LoVo (cell line): Measurements from ENCODE around the gene MGST2.
A peak's percentile ranks its signal among the peaks of the same experiment; 100 is the strongest.

Experiments
- DNase-seq: peaks from one replicate; pipeline ENCODE4 v3.0.0-alpha.2; 2016; ENCODE audit warnings: low spot score

Gene MGST2

DNA sequence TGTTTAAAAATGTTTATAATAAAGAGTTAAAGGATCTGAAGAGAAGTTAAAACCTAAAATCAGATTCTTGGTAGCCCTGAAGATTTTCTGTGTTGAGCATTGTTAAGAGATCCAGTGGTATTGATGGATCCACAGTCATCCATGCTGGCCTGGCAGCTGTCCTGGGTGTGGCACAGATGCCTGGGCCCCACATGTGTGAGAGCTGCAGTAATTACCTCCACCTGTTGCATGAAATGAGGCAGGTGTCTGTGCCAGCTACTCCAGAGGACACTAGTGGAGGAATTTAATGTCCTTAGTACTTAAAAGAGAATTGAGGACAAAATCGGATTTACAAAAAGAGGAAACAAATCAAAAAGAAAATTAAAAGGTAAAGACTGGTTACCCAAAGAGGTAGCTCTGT lies 44.0 kb downstream of the MGST2 start:
- no peak for DNase-seq

DNA sequence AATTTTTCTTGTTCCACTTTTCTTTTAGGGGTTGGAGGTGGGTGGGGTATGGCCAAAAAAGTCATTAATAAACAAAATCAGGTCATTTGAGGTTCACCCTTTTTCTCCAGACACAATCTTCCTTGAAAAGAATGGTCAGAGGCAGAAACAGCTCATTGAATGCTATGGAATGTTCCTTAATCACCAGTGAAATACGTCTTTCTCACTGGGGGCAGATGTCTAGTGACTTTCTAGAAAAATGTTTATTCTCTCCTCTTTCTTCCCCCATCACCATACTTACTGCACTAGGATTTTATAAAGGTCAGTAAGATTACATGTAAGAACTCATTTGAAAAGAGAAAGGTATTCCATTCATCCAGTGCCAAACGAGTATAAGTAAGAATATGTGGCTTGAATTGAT lies 44.5 kb downstream of the MGST2 start:
- DNase-seq = no peak

DNA sequence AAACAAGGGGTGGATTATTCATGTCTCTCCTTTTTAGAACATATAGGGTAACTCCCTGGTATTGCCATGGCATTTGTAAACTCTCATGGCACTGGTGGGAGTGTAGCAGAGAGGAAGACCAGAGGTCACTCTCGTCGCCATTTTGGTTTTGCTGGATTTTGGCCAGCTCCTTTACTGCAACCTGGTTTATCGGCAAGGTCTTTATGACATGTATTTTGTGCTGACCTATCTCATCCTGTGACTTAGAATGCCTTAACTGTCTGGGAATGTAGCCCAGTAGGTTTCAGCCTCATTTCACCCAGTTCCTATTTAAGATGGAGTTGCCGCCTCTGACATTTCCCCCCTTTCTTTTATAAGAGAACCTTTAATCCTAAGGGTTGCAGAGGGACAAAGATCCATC lies 45.8 kb downstream of the MGST2 start:
- DNase-seq = peak; percentile 9

GRCh38 chr4:139712882-139713281 lies 47.3 kb downstream of the MGST2 start:
- no peak for DNase-seq

- no peak for DNase-seq
Measured at GRCh38 chr4:139715746-139716391, 50.2 kb downstream of the MGST2 start.

- DNase-seq = no peak
Measured at GRCh38 chr4:139718358-139718757, 52.7 kb downstream of the MGST2 start.

DNA sequence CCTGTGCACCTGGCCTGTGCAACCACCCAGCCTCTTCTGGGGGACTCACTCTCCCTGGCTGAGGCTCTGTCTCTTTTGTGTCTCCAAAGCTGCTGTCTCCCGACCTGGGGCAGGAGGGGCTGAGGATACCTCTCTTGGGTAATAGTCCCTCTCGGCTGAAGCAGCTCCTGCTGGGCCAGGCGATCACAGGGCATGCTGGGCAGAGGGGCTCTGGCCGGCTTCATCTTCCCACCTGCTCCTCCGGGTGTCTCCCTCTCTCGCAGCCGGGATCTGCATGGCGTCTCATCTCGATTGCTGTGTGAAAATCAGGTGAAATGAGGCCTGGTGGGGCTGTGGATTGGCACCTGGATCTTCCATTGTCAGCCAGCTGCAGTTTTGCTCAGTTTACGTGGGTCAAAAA lies 53.2 kb downstream of the MGST2 start:
- no peak for DNase-seq

GRCh38 chr4:139719381-139720101 lies 53.9 kb downstream of the MGST2 start:
- no peak for DNase-seq

DNA sequence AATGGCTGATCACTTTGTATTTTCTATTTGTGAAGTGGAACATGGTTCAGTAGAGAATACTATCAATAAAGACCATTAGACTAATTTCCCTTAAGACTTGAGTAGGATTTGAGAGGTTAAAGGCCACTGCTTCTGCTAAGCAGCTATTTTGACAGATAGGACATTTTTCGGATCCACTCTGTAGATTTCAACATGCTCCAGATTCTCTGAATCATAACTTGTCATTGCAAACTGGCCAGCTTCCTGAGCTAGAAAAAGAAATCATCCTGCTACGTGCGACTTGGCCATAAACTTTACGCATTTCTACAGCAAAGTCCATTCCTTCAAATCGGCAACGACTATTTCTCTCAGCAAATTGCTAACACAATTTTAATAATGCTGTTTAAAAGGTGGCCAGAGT lies 55.2 kb downstream of the MGST2 start:
- no peak for DNase-seq

DNA sequence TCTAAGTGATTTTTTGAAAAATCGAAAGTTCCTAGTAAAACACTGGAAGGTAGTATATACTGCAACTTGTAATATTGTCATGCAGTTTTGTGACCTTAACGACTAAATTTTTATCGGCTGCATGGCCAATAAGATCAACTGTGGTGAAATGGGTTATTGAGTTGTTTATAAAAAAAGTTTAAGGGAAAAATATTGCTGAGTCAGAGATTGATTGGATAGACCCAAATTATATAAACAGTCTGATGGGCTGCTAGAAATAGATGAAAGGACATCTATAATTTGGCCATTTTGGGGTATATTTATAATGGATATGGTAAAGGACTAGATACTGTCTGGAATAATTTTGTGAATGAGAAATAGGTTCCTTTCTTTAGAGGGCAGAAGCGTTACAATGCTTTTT lies 56.2 kb downstream of the MGST2 start:
- DNase-seq = no peak

GRCh38 chr4:139725236-139725635 lies 59.6 kb downstream of the MGST2 start:
- no peak for DNase-seq

GRCh38 chr4:139726615-139727014 lies 61.0 kb downstream of the MGST2 start:
- DNase-seq = no peak

GRCh38 chr4:139728146-139728545 lies 62.5 kb downstream of the MGST2 start:
- no peak for DNase-seq

GRCh38 chr4:139728840-139729239 lies 63.2 kb downstream of the MGST2 start:
- no peak for DNase-seq

DNA sequence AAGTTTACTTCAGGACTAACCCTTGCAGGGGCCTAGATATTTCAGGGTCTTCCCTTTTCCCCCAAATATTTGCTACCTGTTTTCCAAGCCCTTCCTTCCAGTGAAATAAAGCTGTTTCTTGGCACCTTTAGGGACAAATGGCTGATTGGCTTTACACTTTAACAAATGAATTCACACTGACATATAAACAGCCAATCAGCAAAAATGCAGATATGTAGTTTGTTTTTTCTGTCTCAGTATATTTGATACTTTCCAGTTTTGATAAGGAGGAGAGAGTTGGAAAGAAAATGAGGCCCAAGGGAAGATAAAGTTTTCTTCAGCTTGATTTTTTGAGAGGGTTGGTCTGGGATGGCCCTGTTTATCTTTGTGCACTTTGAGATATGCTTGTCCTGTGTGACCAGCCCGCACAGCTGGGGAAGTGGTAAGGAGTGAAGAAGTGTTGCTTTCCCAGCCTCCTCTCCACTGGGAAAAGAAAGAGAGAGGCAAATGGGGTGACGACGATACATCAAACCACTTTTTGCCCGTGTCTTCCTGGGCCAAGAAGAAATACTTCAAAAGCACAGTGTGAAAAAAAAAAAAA lies 67.5 kb downstream of the MGST2 start:
- no peak for DNase-seq

GRCh38 chr4:139734201-139734874 lies 68.7 kb downstream of the MGST2 start:
- no peak for DNase-seq

DNA sequence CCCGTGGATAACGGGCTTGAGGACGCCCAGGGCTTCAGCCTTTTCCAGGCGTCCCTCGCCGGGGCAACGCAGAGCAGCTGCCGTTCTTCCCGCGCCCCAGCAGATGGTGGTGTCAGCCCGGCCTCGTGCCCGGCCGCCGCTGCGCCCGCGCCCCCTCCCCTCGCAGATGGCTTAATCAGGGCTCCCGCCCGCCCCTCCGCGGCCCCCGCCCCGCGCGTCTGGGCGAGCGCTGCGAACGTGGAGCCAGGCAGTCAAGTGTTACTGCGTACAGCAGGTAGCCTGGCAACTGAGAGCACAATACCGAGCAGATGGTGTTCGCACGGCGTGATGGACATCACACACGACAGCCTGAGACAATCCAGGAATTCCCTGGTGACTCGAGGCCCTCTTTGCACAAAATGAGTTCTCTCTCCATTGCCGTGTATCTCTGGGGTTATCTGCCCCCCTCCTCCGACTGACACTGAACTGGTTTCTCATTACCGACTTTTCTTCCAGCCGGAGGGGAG lies 69.3 kb downstream of the MGST2 start:
- DNase-seq = no peak

DNA sequence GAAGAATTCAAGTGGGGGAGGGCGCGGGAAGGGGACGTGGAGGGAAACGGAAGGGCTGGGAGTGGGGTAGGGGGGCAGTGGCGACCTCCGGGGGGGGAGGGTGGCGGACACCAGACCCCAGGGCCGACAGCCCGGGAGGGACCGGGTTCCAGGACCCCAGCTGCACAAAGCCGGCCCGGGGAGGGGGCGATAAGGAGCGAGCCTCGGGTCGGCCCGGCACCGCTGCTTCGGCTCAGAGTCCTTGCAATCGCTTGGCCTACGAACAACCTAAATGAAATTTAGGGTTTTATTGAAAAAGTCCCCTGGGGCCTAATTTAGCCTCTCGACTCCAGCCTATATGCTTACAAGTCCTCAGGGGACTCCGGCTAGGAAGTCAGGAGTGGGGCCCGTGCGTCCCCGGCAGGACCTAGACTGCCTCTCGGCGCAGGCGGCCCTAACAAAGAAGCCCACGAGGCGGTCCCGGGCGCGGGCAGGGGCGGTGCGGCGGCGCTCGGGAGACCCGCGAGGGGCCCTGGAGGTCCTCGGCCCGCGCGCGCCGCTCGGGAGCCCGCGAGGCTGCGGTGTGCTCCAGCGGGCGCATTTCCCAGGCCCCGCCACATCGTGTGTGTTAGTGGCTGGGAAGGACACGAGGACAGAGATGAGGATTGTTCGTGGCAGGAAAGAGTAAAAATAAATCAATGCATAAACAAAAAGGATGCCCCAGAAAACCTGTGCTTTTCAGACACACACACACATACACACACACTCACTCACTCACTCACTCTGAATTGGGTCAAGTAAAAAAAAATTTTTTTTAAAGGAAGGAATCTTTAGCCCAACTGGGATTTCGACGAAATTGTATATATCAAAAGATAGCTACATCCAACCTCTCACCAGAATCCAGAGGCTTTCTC lies 70.0 kb downstream of the MGST2 start:
- no peak for DNase-seq

- no peak for DNase-seq
Measured at GRCh38 chr4:139736274-139736660, 70.6 kb downstream of the MGST2 start.

DNA sequence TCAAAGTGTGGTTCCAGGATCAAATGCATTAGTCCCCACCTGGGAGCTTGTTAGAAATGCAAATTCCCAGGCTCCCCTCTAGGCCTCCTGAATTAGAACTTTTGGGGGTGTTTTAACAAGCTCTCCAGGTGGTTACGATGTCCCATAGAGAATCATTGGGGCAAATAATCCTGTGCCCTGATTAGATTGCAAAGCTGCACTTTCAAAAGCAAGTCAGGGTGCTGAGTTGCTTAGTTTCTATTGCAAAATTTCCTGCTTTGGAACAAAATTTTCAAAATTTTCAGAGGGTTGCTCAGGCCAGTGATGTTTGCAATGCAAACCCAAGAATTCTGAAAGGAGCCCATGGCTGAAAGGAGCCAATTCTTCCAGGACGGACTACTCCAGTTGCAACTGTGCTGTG lies 71.0 kb downstream of the MGST2 start:
- no peak for DNase-seq

DNA sequence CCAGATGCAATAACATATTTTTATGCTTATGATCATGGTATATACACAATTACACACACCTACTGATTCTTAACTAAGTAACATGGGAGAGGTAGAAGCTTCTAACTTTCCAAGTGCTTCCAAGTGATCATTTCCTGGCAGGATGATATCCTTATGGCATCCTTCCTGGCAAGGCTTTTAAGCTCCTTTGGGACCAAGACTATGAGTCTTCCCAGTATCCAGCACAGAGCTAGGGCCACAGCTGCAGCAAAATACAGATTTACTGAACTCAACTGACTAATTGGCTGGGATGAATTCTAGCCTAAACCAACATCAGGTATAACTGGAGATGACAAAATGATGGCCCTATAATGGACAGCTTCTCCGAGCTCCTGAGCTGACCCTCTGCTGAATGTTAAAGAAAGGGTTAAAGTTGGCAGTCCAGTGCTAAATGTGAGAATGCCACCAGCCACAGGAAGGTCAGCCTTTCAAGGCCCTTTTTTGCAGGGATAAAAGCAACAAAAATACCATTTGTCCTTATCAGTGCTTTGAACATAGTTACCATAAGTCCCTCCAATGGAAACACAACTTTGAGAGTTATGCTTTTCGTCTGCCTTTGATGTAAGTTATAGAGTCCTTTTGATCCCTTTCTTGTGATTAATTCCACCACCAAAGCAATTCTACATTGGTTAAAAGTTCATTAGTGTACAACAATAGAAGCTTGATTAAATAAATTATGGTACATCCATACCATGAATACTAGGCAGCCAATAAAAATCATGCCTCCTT lies 73.4 kb downstream of the MGST2 start:
- DNase-seq = no peak
